GM12878 (cell line): ENCODE results near the gene HIGD2B. TPM values are rescaled to one million over a fixed set of nuclear protein-coding genes. Genes with fewer than 3 reads are reported as not detected.
"Not testable (repeated sequence)": the region's sequence is repeated elsewhere in the genome, so short reads cannot be mapped to it uniquely, and the experiment has no call there.

Source experiments
- ATAC-seq: fragments of 200-7000 bp; cut with Tn5 transposase; 3 replicates; pipeline ENCODE4 v1.9.1; 2020; ENCODE audit warnings: mild to moderate bottlenecking, moderate library complexity
- BruUV-seq: library from RNA; stranded (reverse); fragments of 400-500 nt; replicated peaks from 2 replicates; lab custom pipeline; 2021; lab: Mats Ljungman, UMichigan
- CTCF ChIA-PET: fragments of 300-600 bp; sonication (Branson Sonifier 250); formaldehyde crosslinking; extraction: SDS; loops from one replicate; lab custom pipeline; 2021; ENCODE audit warnings: inconsistent platforms; lab: Yijun Ruan, JAX
- POLR2A ChIA-PET: fragments of 350-600 bp; formaldehyde crosslinking; extraction: SDS; loops from one replicate; lab custom pipeline; 2021; ENCODE audit warnings: inconsistent platforms; lab: Charles Lee
- RAD21 ChIA-PET: fragments of 300-600 bp; sonication (Branson Sonifier 250); formaldehyde crosslinking; loops from one replicate; lab custom pipeline; 2023; ENCODE audit warnings: antibody characterized with exemption; ENCODE audit not compliant: unreplicated experiment; lab: Charles Lee
- SMC1A ChIA-PET: fragments of 300-600 bp; sonication (Branson Sonifier 250); formaldehyde crosslinking; loops from one replicate; lab custom pipeline; 2023; ENCODE audit not compliant: unreplicated experiment, uncharacterized antibody; lab: Charles Lee
- DNase-seq: peaks from one replicate; pipeline ENCODE4 v3.0.0-alpha.2; 2011; ENCODE audit warnings: low read depth, low spot score
- FAIRE-seq: peaks from 3 replicates; lab custom pipeline; 2011; peaks lifted over from hg19 to GRCh38; lab: Jason Lieb, UNC
- H2AFZ ChIP-seq: 2 replicates; pipeline ENCODE4 v1.6.0; 2011; ENCODE audit warnings: low read depth, low read length, control low read depth; ENCODE audit not compliant: control insufficient read depth
- H3K27ac ChIP-seq: 2 replicates; pipeline ENCODE4 v1.5.1; 2011; ENCODE audit warnings: control low read depth; ENCODE audit not compliant: control insufficient read depth, insufficient read depth
- H3K27me3 ChIP-seq, 2 experiments: replicated peaks in 1 of 2; 2 replicates each; pipeline versions ENCODE4 v1.6.0 to v1.6.1; 2011; ENCODE audit warnings: low read length in 1 of 2; ENCODE audit not compliant: control insufficient read depth in 2 of 2, insufficient read depth in 2 of 2
- H3K36me3 ChIP-seq, 2 experiments: 2 replicates each; pipeline ENCODE4 v1.5.1; 2011; ENCODE audit warnings: low read length in 1 of 2; ENCODE audit not compliant: control insufficient read depth in 2 of 2, insufficient read depth in 2 of 2
- H3K4me1 ChIP-seq: 2 replicates; pipeline ENCODE4 v1.6.1; 2011; ENCODE audit warnings: mild to moderate bottlenecking, low read length, moderate library complexity, mixed read lengths; ENCODE audit not compliant: control insufficient read depth, insufficient read depth
- H3K4me2 ChIP-seq: 2 replicates; pipeline ENCODE4 v1.6.0; 2011; ENCODE audit warnings: control low read depth; ENCODE audit not compliant: control insufficient read depth, insufficient read depth
- H3K4me3 ChIP-seq: fragments of 200-600 bp; sonication (generic); 2 replicates; pipeline ENCODE4 v1.5.1; 2016
- H3K79me2 ChIP-seq: 2 replicates; pipeline ENCODE4 v1.6.0; 2011; ENCODE audit warnings: low read length; ENCODE audit not compliant: control insufficient read depth, insufficient read depth
- H3K9ac ChIP-seq: 2 replicates; pipeline ENCODE4 v1.8.0; 2011; ENCODE audit warnings: low read length, control low read depth, mixed read lengths; ENCODE audit not compliant: control insufficient read depth, insufficient read depth
- H3K9me3 ChIP-seq: replicated peaks from 3 replicates; pipeline ENCODE4 v1.5.1; 2011; ENCODE audit warnings: mild to moderate bottlenecking, low read length; ENCODE audit not compliant: control insufficient read depth, insufficient read depth
- H4K20me1 ChIP-seq: 2 replicates; pipeline ENCODE4 v1.6.0; 2011; ENCODE audit not compliant: control insufficient read depth, insufficient read depth
- POU2F2 ChIP-seq: IDR thresholded peaks from 3 replicates; pipeline ENCODE4 v1.6.1; 2011; ENCODE audit warnings: low read depth, mild to moderate bottlenecking, low read length, borderline replicate concordance
- RAD21 ChIP-seq: IDR thresholded peaks from 2 replicates; pipeline ENCODE4 v1.6.1; 2011; ENCODE audit warnings: mild to moderate bottlenecking, low read depth, low read length, moderate library complexity; ENCODE audit not compliant: insufficient read depth
- SMAD5 ChIP-seq: IDR thresholded peaks from 2 replicates; pipeline ENCODE4 v1.6.1; 2016; ENCODE audit warnings: antibody characterized with exemption, low read depth
- SMC3 ChIP-seq: IDR thresholded peaks from 2 replicates; pipeline ENCODE4 v1.6.1; 2011; ENCODE audit warnings: low read length, improper control_type of control experiment, borderline replicate concordance
- WGBS: methylation state at CpG from one replicate; pipeline ENCODE4 v1.1.6; 2016; ENCODE audit warnings: low lambda C conversion rate; ENCODE audit not compliant: insufficient replicate concordance, insufficient coverage; ENCODE audit errors: missing lambda C conversion rate; 5-methylcytosine and 5-hydroxymethylcytosine counted together
- in situ Hi-C: fragments of 300-500 bp; cut with MboI; formaldehyde crosslinking; loops from 9 replicates; pipeline ENCODE4 v1.14.3; 2018; ENCODE audit warnings: mixed read lengths
- intact Hi-C: fragments of 100-400 bp; cut with micrococcal nuclease; formaldehyde crosslinking; loops from one replicate; pipeline ENCODE4 v1.14.2; 2022; ENCODE audit not compliant: unreplicated experiment
- polyA plus RNA-seq, 11 experiments: library from polyadenylated mRNA; depleted of rRNA in 4 of 11; unstranded in 6 of 11; stranded (reverse) in 5 of 11; fragments of >200 nt; fragmentation: Nextera tagmentation in 4 of 11; fragmentation: Illumina TruSeq in 1 of 11; extraction: Ambion mirVana in 4 of 11; extraction: Trizol in 1 of 11; gene quantifications; 1 replicate in 1 of 11; 2 replicates in 10 of 11; pipeline versions ENCODE4 v1.2.1 to v1.2.3, GENCODE V29; 2011 to 2016; ENCODE audit warnings: inconsistent platforms in 2 of 11, missing spikeins in 2 of 11, low read depth in 1 of 11
- total RNA-seq, 4 experiments: library from RNA; depleted of rRNA in 3 of 4; stranded (reverse); fragments of >200 nt in 3 of 4; fragmentation: Illumina TruSeq in 1 of 4; extraction: Trizol in 1 of 4; gene quantifications; 2 replicates each; pipeline versions ENCODE4 v1.2.1 to v1.2.3, GENCODE V29; 2013 to 2021
- TF ChIP-seq, protein P1 (sequence below): IDR thresholded peaks from 2 replicates; pipeline ENCODE4 v1.6.1; 2012; ENCODE audit warnings: low read depth, low read length, improper control_type of control experiment
- TF ChIP-seq, protein P2 (sequence below), 3 experiments: IDR thresholded peaks in 2 of 3; conservative IDR thresholded peaks in 1 of 3; 2 replicates each; pipeline ENCODE4 v1.5.1; 2011; ENCODE audit warnings: low read depth in 3 of 3, low read length in 3 of 3, mild to moderate bottlenecking in 3 of 3, control low read depth in 2 of 3, moderate library complexity in 2 of 3, inconsistent platforms in 1 of 3, mixed read lengths in 1 of 3; ENCODE audit not compliant: control insufficient read depth in 2 of 3, insufficient read depth in 1 of 3; ENCODE audit errors: extremely low read depth in 1 of 3

HIGD2B gene
- total and polyA plus RNA-seq, 10 of the 15 experiments (the other 5 are each of a cell fraction or from before 2014, with no cell fraction given): 0.10 to 0.56 TPM; not detected in 8

DNA sequence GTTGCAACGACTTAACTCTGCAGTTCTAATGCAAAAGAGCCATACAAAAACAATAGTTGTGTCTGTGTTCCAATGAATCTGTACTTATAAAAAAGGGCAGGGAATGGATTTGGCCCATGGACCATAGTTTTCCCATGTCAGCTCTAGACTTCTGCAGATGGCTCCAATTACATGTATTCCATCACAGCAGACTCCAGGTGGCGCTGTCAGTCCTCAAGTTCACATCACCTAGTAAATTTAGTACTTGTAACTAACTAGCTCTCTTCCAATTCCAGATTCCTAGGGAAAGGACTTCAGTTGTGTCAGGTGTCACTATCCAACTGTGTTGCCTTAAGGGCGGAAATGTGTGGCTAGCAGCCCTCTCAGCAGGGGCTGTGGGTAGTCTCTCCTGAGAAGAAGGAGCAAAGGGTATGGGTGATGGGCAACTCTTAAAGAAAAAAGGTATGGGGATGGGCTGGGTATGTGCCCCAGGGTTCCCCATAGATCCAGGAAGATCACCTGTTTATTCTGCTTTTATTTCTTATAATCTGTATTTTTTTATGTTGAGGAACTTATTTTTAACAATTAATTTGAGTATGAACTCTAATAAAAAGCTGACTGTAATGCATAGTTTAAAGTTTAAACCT lies 36.2 kb upstream of the HIGD2B start:
- DNase-seq (peak; percentile 34), FAIRE-seq (peak; percentile 68), ATAC-seq (peak; percentile 79)
- CTCF ChIA-PET: interaction anchor here (0.6 to 4.7 kb wide), 57 partner anchors 9 to 982 kb away, joined by 3 to 46 read pairs (median 5); partner anchors contain the start of genes BBS4 and HIGD2B
- BruUV-seq: no TSS peak
- intact Hi-C loops: loop anchor here (1.0 to 10.0 kb wide), 4 partner anchors 55 to 519 kb away; partner anchors contain the start of gene NEO1
- Histone ChIP-seq H3K27ac (no peak overlapping the region), H2AFZ (no peak overlapping the region; the same call in 1 of the 2 replicates), H3K4me2 (no peak overlapping the region), H3K9me3 (no peaks in the 10 kb centered on the region), H3K4me3 (no peak overlapping the region), H3K79me2 (no peaks in the 10 kb centered on the region), H4K20me1 (no peaks in the 10 kb centered on the region), H3K4me1 (no peaks in the 10 kb centered on the region), H3K36me3 (no peaks in the 10 kb centered on the region), H3K27me3 (no peaks in the 10 kb centered on the region), H3K9ac (no peak overlapping the region)
- SMC1A ChIA-PET: interaction anchor here (0.6 to 3.1 kb wide), 32 partner anchors 8 to 550 kb away, joined by 3 to 28 read pairs (median 5); partner anchors contain the start of gene ADPGK
- RAD21 ChIA-PET: interaction anchor here (0.7 to 2.9 kb wide), 21 partner anchors 13 to 551 kb away, joined by 3 to 19 read pairs (median 4); partner anchors contain the start of gene ADPGK
- POLR2A ChIA-PET: interaction anchor here (1.5 kb wide), 1 partner anchor 9 kb away, joined by 3 read pairs; no protein-coding TSS in a partner anchor
- in situ Hi-C loops: no loop called here
- peak; percentile 87 for TF ChIP-seq RAD21
- TF ChIP-seq POU2F2: 0 out of 3 replicates have a peak, but pooled peaks have one; percentile 21
- TF ChIP-seq SMC3: peak; percentile 85
- TF ChIP-seq, protein P1, sequence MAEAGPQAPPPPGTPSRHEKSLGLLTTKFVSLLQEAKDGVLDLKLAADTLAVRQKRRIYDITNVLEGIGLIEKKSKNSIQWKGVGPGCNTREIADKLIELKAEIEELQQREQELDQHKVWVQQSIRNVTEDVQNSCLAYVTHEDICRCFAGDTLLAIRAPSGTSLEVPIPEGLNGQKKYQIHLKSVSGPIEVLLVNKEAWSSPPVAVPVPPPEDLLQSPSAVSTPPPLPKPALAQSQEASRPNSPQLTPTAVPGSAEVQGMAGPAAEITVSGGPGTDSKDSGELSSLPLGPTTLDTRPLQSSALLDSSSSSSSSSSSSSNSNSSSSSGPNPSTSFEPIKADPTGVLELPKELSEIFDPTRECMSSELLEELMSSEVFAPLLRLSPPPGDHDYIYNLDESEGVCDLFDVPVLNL: no peak
- TF ChIP-seq, protein P2, sequence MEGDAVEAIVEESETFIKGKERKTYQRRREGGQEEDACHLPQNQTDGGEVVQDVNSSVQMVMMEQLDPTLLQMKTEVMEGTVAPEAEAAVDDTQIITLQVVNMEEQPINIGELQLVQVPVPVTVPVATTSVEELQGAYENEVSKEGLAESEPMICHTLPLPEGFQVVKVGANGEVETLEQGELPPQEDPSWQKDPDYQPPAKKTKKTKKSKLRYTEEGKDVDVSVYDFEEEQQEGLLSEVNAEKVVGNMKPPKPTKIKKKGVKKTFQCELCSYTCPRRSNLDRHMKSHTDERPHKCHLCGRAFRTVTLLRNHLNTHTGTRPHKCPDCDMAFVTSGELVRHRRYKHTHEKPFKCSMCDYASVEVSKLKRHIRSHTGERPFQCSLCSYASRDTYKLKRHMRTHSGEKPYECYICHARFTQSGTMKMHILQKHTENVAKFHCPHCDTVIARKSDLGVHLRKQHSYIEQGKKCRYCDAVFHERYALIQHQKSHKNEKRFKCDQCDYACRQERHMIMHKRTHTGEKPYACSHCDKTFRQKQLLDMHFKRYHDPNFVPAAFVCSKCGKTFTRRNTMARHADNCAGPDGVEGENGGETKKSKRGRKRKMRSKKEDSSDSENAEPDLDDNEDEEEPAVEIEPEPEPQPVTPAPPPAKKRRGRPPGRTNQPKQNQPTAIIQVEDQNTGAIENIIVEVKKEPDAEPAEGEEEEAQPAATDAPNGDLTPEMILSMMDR (IDR thresholded peaks at IDR 0.05 in 2 of 3, conservative IDR thresholded peaks at IDR 0.05 in 1 of 3; ENCODE audit: control insufficient read depth in 2 of 3, extremely low read depth in 1 of 3, insufficient read depth in 1 of 3, low read depth in 3 of 3, low read length in 3 of 3): peak; percentile 72 to 87 (median 82); a peak in 5 of 6 replicates
- no peak for TF ChIP-seq SMAD5
- 0% methylated on average over 3 of the region's 3 CpGs for WGBS

DNA sequence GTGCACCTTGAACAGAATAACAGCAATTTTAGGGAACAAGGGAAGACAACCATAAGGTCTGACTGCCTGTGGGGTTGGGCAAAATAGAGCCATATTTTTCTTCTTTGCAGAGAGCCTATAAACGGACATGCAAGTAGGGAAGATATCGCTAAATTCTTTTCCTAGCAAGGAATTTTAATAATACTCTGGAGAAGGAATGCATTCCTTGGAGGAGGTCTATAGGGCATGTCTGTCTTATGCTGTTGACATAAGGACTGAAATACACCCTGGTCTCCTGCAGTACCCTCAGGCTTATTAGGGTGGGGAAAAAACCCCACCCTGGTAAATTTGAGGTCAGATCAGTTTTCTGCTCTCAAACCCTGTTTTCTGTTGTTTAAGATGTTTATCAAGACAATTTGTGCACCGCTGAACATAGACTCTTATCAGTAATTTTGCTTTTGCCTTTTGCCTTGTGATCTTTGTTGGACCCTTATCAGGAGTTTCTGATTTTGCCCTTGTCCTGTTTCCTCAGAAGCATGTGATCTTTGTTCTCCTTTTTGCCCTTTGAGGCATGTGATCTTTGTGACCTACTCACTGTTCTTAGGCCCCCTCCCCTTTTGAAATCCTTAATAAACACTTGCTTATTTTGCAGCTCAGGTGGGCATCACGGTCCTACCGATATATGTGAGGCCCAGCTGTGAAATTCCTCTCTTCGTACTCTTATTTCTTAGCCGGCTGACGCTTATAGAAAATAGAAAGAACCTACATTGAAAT lies 22.7 kb upstream of the HIGD2B start:
- POLR2A ChIA-PET, H3K4me3 ChIP-seq, H3K27me3 ChIP-seq, H3K4me1 ChIP-seq, ATAC-seq, H3K27ac ChIP-seq, DNase-seq, in situ Hi-C loops, H2AFZ ChIP-seq, BruUV-seq, RAD21 ChIA-PET, H3K79me2 ChIP-seq, intact Hi-C loops, H3K4me2 ChIP-seq, H4K20me1 ChIP-seq, H3K36me3 ChIP-seq, FAIRE-seq, H3K9me3 ChIP-seq, H3K9ac ChIP-seq: not testable (repeated sequence)
- 97% methylated on average over 8 of the region's 8 CpGs for WGBS
- SMC1A ChIA-PET: interaction anchor here (0.6 to 1.3 kb wide), 2 partner anchors 13 to 374 kb away, joined by 3 to 4 read pairs; no protein-coding TSS in a partner anchor
- CTCF ChIA-PET: interaction anchor here (8.4 kb wide), 1 partner anchor 14 kb away, joined by 38 read pairs; no protein-coding TSS in a partner anchor
